ENCODE results near the gene GRAP.
A peak's percentile ranks its signal among the peaks of the same experiment; 100 is the strongest.
"Not testable (repeated sequence)": the region's sequence is repeated elsewhere in the genome, so short reads cannot be mapped to it uniquely, and the experiment has no call there.

GRAP gene

DNA sequence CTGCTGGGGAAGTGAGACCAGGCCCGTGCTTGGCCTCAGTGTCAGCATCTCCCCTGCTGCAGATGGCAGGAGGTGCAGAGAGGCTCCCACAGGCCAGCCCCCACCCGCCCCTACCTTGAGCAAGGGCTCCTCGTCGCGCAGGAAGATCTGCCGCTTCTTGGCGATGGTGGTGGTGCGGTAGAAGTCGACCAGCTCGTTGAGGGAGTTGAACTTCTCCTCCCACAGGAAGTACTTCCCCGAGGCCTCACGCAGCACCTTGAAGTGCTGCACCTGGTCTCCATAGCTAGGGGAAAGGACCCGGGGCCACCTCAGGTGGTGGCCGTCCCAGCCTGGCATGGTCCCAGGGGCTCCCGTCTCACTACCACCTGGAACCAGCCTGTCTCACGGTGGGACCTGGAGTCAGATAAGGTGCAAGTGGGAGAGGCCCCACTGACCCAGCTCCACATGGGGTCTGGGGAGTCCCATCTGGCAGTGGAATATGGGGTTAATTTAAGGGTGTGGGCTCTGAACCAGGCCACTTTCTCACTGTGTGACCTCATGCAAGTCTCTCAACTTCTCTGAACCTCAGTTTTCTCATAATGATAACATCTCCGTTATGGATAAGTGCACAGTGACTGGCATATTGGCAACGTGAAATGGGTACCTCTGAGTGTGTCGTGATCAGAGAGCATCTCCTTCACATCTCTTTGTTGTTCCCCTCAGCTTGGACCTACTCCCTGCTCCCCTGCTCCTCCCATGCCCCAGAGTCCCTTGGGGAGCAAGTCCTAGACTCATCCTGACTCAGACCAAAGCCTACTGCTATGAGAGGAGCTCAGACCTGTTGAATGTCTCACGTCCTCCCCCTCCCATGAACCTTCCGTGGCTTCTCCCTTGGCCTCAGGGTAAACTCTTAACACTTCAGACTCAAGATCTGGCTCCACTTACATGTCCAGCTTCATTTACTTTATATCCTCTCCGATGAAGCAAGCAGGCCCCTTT is 22.4 kb downstream of the GRAP start:
- Mint-ChIP-seq H3K36me3 (peaks cover 4% of the 10 kb centered on the region), H3K27me3 (no peaks in the 10 kb centered on the region), H3K4me3 (peak overlapping the region; percentile 38), H3K27ac (peak overlapping the region; percentile 90), H3K9me3 (ENCODE audit: low read depth) (no peaks in the 10 kb centered on the region), H3K4me1 (ENCODE audit: low read depth) (peaks cover 19% of the 10 kb centered on the region)

DNA sequence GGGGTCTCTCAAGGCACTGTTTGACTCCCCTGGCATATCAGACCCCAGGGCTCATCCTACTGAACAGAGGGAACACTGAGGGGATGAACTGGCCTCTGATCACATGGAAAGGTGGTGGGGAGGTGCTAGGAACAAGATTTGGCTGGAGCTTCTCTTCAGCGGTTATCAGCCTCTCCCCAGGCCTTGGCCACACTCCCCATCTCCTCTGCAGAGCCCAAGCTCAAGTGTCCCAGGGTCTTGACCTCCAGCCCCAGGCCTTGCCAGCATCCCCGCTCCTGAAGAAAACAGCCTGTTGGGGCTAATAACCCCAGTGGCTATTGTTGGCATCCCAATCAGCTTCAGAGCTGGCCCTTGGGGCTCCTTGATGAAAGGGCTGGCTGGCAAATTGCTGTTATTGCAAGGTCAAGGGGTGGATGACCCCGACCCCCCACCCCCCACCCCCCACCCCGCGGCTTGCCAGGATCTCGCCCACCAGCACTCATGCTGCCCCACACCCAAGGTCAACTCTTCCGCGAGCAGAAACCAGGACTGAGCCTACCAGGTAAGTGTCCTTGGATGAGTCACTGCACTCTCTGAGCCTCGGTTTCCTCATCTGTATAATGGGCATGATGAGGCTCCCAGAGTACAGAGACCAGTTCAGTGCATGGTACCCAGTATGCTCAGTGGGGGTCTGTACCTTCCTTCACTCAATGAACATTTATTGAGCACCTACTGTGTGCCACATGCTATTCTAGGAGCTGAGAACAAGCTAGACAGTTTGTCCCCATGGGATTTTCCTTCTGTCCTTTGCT is 23.4 kb downstream of the GRAP start:
- Mint-ChIP-seq H3K4me1 (ENCODE audit: low read depth) (peaks cover 24% of the 10 kb centered on the region), H3K27me3 (no peaks in the 10 kb centered on the region), H3K9me3 (ENCODE audit: low read depth) (no peaks in the 10 kb centered on the region), H3K36me3 (peaks cover 4% of the 10 kb centered on the region), H3K27ac (peak overlapping the region; percentile 90), H3K4me3 (no peak overlapping the region)

DNA sequence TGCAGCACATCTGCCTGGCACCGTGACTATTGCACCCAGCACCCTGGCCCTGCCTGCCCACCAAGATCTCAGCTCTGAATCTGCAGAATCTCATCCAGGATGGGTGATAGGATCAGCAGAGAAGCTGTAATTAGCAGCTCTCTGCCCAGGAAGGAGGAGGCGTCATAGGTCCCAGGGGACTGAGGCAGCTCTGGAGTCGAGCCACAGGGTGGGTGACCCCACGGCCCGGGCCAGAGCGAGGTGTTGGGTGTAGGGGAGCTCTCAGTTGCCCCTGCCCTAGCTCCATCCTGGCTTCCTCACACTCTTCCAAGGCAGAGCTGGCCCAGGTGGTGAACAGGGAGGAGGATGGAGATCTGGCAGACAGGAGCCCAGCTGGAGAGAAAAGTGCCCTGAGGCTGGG is 24.0 kb downstream of the GRAP start:
- Mint-ChIP-seq H3K9me3 (ENCODE audit: low read depth) (no peaks in the 10 kb centered on the region), H3K4me1 (ENCODE audit: low read depth) (peaks cover 24% of the 10 kb centered on the region), H3K4me3 (no peak overlapping the region), H3K27me3 (no peaks in the 10 kb centered on the region), H3K36me3 (peaks cover 4% of the 10 kb centered on the region), H3K27ac (no peak overlapping the region)

DNA sequence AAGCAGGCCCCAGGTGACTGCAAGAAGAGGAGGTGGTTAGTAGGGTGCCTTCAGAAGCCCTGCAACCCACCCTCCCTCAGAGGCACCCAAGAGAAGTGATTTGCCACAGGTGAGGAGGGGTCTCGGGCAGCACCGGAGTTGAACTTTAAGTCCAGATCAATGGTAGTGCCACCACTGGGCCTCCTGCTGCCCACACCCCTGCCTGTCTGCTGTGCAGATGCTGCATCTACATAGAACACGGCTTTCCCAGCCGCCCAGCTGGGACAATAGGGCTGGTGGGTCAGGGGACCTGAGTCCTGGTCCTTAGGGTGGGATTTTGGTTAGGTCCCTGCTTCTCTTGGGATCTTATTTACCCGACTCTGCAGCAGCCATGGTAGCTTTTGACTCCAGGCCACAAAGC is 24.6 kb downstream of the GRAP start:
- H3K4me1 Mint-ChIP-seq (ENCODE audit: low read depth), result peaks cover 27% of the 10 kb centered on the region
- H3K4me3 Mint-ChIP-seq, result no peak overlapping the region
- H3K27me3 Mint-ChIP-seq, result no peaks in the 10 kb centered on the region
- peaks cover 4% of the 10 kb centered on the region for H3K36me3 Mint-ChIP-seq
- no peak overlapping the region for H3K27ac Mint-ChIP-seq
- no peaks in the 10 kb centered on the region for H3K9me3 Mint-ChIP-seq (ENCODE audit: low read depth)

DNA sequence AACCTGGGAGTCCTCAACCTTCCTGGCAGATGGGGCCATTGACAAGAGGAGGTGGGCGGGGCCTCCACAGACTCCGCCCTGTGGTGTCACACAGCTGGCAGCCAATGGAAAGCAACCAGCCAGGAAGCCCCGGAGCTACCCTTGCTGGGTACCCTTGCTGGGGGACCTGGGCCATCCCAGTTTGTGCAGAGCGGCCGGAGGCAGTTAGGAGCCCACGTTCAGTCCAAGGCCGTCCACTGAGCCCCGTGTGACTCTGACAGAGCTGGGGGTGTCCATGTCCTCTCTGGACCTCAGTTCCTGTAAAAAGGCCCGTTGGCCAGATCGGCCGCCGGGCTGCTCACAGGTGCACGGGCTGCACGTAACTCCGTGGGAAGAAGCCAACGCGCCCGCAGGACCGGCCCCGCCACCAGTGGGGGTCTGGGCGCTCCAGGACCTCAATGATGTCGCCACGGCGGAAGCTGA is 25.1 kb downstream of the GRAP start:
- Mint-ChIP-seq H3K36me3 (peaks cover 4% of the 10 kb centered on the region), H3K27ac (no peak overlapping the region), H3K27me3 (no peaks in the 10 kb centered on the region), H3K4me3 (no peak overlapping the region), H3K4me1 (ENCODE audit: low read depth) (peaks cover 31% of the 10 kb centered on the region), H3K9me3 (ENCODE audit: low read depth) (no peaks in the 10 kb centered on the region)

DNA sequence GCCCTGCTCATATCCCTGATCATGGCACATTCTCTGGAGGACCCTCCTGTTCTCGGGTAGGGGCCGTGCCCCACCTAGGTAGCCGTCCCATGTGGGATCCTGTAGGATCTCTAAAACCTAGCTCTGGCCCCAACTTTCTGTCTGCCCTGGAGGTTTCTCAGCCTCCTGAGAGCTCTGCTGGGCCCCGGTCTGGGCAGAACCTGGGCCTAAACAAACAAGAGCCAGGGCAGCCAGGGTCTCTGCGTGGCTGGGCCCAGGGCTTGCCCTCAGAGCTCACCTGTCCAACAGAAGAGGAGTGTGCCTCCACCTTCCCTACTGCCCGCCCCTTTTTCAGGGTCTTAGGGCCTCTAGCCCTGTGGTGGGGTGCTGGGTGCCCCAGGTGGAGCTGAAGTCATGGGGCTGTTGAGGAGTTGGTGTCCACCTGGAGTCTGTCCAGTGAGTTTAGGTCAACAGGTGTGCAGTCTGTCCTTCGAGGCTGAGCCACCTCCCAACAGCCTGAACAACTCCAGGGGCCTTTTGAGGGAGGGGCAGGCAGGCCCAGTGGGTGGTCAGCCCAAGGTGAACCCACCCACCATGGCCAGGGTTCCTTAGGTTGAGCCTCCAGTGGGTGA is 25.6 kb downstream of the GRAP start:
- not testable (repeated sequence) for H3K9me3 Mint-ChIP-seq (ENCODE audit: low read depth); H3K36me3 Mint-ChIP-seq; H3K27me3 Mint-ChIP-seq; H3K4me3 Mint-ChIP-seq; H3K27ac Mint-ChIP-seq
- peaks cover 32% of the 10 kb centered on the region for H3K4me1 Mint-ChIP-seq (ENCODE audit: low read depth)

DNA sequence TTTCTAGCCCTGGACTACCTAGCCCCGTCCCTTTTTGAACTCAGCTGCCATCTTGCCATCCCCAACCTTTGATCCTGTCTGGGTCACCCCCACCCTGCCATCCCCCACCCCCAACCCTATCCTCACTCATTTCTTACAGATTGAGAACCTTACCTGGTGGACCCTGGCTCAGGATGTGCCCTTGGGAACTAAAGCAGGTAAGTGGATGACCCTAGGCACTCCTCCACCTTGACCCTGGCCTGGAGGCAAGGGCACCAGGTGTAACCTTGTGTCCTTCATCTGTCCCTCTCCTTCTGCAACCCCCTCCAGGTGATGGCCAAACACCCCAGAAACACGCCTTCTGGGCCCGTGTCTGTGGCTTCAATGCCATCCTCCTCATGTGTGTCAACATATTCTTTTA is 26.7 kb downstream of the GRAP start:
- H3K4me3 Mint-ChIP-seq, result no peak overlapping the region
- no peaks in the 10 kb centered on the region for H3K27me3 Mint-ChIP-seq
- H3K9me3 Mint-ChIP-seq (ENCODE audit: low read depth), result no peaks in the 10 kb centered on the region
- peaks cover 4% of the 10 kb centered on the region for H3K36me3 Mint-ChIP-seq
- H3K27ac Mint-ChIP-seq, result no peak overlapping the region
- peaks cover 35% of the 10 kb centered on the region for H3K4me1 Mint-ChIP-seq (ENCODE audit: low read depth)

DNA sequence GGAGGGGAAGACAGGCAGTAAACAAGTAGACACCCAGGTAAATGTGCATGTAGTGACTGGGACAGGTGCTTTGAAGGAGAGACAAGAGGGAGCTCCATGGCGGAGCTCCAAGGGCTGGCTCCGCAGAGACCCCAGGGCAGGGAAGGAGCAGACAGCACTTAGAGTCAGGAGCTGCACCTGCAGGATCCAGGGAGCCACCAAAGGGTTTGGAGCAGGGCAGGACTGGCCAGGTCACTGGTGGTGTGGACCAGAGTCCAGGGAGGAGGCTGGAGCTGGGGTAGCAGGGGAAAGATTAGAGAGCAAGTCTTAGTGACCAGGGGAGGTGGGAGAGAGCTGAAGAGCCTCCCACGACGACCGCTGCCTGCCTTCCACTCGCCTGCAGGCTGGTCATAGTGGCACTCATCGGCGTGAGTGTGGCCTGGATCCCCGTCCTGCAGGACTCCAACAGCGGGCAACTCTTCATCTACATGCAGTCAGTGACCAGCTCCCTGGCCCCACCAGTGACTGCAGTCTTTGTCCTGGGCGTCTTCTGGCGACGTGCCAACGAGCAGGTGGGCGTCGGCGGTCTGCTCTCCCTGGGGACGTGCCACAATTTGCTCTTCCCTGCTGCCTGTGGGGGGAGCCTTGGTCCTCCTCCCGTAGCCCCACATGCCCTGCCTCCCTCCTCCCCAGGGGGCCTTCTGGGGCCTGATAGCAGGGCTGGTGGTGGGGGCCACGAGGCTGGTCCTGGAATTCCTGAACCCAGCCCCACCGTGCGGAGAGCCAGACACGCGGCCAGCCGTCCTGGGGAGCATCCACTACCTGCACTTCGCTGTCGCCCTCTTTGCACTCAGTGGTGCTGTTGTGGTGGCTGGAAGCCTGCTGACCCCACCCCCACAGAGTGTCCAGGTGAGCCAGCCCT is 27.5 kb downstream of the GRAP start:
- Mint-ChIP-seq H3K9me3 (ENCODE audit: low read depth) (no peaks in the 10 kb centered on the region), H3K4me1 (ENCODE audit: low read depth) (peaks cover 27% of the 10 kb centered on the region)

DNA sequence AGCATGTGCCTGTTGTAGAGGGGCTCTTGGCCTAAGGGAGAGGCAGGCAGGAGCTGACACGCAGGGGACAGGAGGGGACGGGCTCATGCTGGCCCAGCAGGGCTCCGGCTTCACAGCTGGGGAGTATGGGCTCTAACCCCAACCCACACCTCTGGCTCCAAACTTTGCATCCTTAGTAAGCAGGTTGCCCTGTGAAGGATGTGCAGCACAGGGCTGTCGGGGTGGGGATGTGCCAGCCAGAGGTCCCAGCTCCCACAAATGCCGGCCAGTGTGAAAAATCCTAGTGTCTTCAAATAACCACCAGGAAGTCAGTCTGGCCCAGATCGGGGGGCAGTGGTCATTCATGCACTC is 28.2 kb downstream of the GRAP start:
- H3K27me3 Mint-ChIP-seq, result no peaks in the 10 kb centered on the region
- no peaks in the 10 kb centered on the region for H3K36me3 Mint-ChIP-seq
- H3K4me3 Mint-ChIP-seq, result no peak overlapping the region
- no peaks in the 10 kb centered on the region for H3K9me3 Mint-ChIP-seq (ENCODE audit: low read depth)
- H3K27ac Mint-ChIP-seq, result peak overlapping the region; percentile 50
- H3K4me1 Mint-ChIP-seq (ENCODE audit: low read depth), result peaks cover 20% of the 10 kb centered on the region

More for the DNA sequence above, 27.5 kb downstream of the GRAP start:
- H3K4me3 Mint-ChIP-seq, result no peak overlapping the region
- no peaks in the 10 kb centered on the region for H3K27me3 Mint-ChIP-seq
- peak overlapping the region; percentile 50 for H3K27ac Mint-ChIP-seq
- no peaks in the 10 kb centered on the region for H3K36me3 Mint-ChIP-seq

DNA sequence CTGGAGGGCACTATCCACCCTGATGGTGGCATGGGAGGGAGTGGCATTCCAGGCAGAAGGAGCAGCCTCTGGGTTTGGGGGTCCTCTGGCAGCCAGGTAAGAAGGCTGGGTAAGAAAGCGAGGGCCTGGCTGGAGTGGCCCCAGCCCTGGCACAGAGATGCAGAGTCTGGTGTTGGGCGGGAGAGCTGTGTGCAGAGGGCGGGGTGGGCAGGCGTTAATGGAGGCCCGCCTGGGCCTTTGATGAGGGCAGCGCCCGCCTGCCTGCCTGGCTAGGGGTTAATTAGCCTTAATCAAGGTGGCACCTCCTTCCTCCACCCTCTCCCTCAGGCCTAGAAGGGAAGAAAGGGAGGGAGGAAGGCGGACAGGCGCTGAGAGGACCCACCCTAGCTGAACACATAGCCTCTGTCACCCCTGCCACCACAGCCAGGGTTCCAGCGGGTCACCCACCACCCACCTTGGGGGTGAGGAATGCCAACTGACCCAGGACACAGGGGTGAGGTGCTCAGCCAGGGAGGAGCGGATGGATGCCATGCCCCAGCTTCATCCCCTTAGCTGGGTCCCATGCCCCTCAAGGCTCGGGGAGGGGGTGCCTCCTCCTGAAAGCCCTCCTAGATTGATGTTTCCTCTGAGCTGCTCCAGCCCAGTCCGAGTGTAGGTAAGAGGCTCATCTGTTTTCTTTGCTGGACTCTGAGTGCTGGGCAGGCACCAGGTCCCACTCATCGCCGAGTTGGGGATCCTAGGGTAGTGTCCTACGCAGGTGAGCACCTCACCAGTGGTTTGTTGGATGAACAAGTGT is 28.8 kb downstream of the GRAP start:
- Mint-ChIP-seq H3K27ac (no peak overlapping the region), H3K9me3 (ENCODE audit: low read depth) (no peaks in the 10 kb centered on the region), H3K4me3 (no peak overlapping the region), H3K36me3 (no peaks in the 10 kb centered on the region), H3K4me1 (ENCODE audit: low read depth) (peaks cover 19% of the 10 kb centered on the region), H3K27me3 (no peaks in the 10 kb centered on the region)

DNA sequence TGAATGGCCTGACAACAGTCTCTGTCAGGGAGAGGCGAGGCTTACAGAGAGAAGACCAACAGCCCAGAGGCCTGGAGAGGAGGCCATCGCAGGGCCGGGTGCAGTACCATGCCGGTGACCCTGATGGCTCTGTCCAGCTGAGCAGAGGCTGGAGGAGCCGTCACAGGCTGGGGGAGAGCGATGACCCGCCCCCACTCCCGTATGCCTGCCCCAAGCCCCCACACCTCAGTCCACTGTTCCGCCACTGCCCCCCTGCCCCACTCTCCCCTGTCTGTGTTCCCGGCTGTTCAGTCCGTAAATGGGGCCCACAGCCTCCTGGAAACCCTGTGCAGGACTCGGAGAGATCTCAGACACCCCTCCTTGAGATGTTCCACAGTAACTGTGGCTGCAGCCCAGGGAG is 29.4 kb downstream of the GRAP start:
- Mint-ChIP-seq H3K27ac (no peak overlapping the region), H3K9me3 (ENCODE audit: low read depth) (no peaks in the 10 kb centered on the region), H3K4me3 (no peak overlapping the region), H3K4me1 (ENCODE audit: low read depth) (peaks cover 17% of the 10 kb centered on the region), H3K36me3 (no peaks in the 10 kb centered on the region), H3K27me3 (no peaks in the 10 kb centered on the region)

DNA sequence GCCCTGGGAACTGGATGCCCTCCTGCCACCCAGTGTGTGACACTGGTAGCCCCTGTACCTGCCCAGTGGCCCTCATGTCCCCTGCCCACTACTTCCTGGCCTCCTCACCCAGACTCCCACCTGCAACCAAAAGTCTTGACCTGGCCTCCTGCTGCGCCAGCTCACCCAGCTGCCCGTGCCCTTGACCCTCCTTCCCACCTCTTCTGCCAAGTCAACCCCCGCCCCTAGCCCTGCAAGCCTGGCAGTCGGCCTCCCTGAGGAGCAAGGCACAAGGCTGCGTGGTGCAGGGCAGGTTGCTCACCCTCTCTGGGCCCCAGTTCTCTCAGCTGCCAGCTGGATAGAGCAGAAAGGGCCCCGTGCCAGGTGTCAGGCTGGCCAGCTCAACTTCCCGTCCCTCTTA is 29.9 kb downstream of the GRAP start:
- H3K27me3 Mint-ChIP-seq, result no peaks in the 10 kb centered on the region
- no peaks in the 10 kb centered on the region for H3K36me3 Mint-ChIP-seq
- no peak overlapping the region for H3K4me3 Mint-ChIP-seq
- H3K27ac Mint-ChIP-seq, result no peak overlapping the region
- no peaks in the 10 kb centered on the region for H3K9me3 Mint-ChIP-seq (ENCODE audit: low read depth)
- peaks cover 17% of the 10 kb centered on the region for H3K4me1 Mint-ChIP-seq (ENCODE audit: low read depth)

DNA sequence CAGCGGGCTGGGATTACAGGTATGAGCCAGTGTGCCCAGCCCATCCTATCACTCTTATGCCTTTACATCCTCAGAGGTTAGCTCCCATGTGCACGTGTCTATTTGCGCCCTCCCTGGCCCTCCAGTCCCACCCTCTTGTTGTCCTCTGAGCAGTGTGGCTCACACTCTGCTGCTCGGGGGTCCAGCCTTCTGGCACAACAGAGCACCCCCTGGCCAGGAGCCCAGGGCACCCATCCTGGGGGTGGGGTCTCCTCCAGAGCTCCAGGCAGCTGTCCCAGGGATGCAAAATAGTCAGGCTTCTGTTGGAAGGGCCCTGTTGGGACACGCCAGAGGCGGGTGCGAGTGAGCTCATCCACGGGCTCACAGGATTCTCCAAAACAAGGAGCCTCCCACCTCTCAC is 30.5 kb downstream of the GRAP start:
- peaks cover 17% of the 10 kb centered on the region for H3K4me1 Mint-ChIP-seq (ENCODE audit: low read depth)
- no peak overlapping the region for H3K27ac Mint-ChIP-seq
- no peaks in the 10 kb centered on the region for H3K36me3 Mint-ChIP-seq
- no peaks in the 10 kb centered on the region for H3K27me3 Mint-ChIP-seq
- H3K9me3 Mint-ChIP-seq (ENCODE audit: low read depth), result no peaks in the 10 kb centered on the region
- H3K4me3 Mint-ChIP-seq, result no peak overlapping the region

DNA sequence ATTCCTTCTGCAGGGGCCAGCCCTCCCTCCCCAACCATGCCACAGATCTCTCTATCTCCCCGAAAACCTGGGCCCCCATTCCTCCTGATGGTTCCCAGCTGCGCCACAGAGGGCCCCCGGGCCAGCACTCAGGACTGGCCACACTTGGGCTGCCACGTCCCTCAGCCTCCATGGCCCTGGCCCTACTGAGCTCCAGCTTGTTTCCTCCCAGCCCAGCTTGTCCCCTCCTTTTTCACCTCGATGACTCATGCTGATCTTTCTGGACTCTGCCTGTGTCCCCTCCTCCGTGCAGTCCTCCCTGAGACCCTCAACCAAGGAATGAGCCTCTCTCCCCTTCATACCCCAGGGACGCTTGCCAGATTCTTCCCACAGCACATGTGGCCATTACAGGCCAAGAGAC is 31.3 kb downstream of the GRAP start:
- H3K27ac Mint-ChIP-seq, result no peak overlapping the region
- no peak overlapping the region for H3K4me3 Mint-ChIP-seq
- no peaks in the 10 kb centered on the region for H3K9me3 Mint-ChIP-seq (ENCODE audit: low read depth)

More for the DNA sequence above, 31.3 kb downstream of the GRAP start:
- H3K27me3 Mint-ChIP-seq, result no peaks in the 10 kb centered on the region
- peaks cover 16% of the 10 kb centered on the region for H3K4me1 Mint-ChIP-seq (ENCODE audit: low read depth)
- H3K36me3 Mint-ChIP-seq, result no peaks in the 10 kb centered on the region
